OCI-LY1 (cell line): Measurements from ENCODE around the gene LDAF1.
"Not testable (repeated sequence)": the region's sequence is repeated elsewhere in the genome, so short reads cannot be mapped to it uniquely, and the experiment has no call there.

Experiments used
- CTCF ChIP-seq: fragments of 200-600 bp; sonication (generic), shearing (Covaris generic); IDR thresholded peaks from 2 replicates; pipeline ENCODE4 v1.5.1; 2017; ENCODE audit warnings: mild to moderate bottlenecking, antibody characterized with exemption, low read length, moderate library complexity, mixed read lengths
- EZH2 ChIP-seq: fragments of 200-600 bp; sonication (generic), shearing (Covaris generic); IDR thresholded peaks from 2 replicates; pipeline ENCODE4 v1.8.0; 2017; ENCODE audit warnings: borderline replicate concordance, mixed run types, mild to moderate bottlenecking, antibody characterized with exemption, low read length, moderate library complexity, mixed read lengths

- TF ChIP-seq EZH2, CTCF: not testable (repeated sequence)
Measured at GRCh38 chr16:21195330-21195729, 36.9 kb downstream of the LDAF1 start.
